Lower leg skin (tissue), 4 donors: ENCODE measurements around the gene GNAT3. TPM values are rescaled to one million over a fixed set of nuclear protein-coding genes. Genes with fewer than 3 reads are reported as not detected.

Experiments used
- DNase-seq, 2 donors: peaks; one replicate each; pipeline ENCODE4 v3.0.0-alpha.2; 2019; ENCODE audit warnings: low spot score in 2 of 2
- H3K4me3 ChIP-seq: fragments of 200-600 bp; sonication (generic); 2 replicates; pipeline ENCODE4 v1.5.1; 2017; ENCODE audit warnings: mild to moderate bottlenecking, low read depth; ENCODE audit not compliant: poor library complexity, severe bottlenecking
- CTCF ChIP-seq, 3 donors: fragments of 450-650 bp; IDR thresholded peaks; one replicate each; pipeline ENCODE4 v1.5.1; 2016; ENCODE audit warnings: antibody characterized with exemption in 3 of 3, mild to moderate bottlenecking in 3 of 3, moderate library complexity in 2 of 3
- POLR2A ChIP-seq, 2 donors: fragments of 450-650 bp; IDR thresholded peaks; one replicate each; pipeline ENCODE4 v1.6.1; 2016 to 2017; ENCODE audit warnings: antibody characterized with exemption in 2 of 2, mild to moderate bottlenecking in 1 of 2, moderate library complexity in 1 of 2
- WGBS, 2 donors: methylation state at CpG; one replicate each; pipeline ENCODE4 v1.1.5; 2018; 5-methylcytosine and 5-hydroxymethylcytosine counted together
- intact Hi-C: fragments of 100-400 bp; cut with DNase I; formaldehyde crosslinking; loops from one replicate; pipeline ENCODE4 v1.15.0; 2023; ENCODE audit warnings: low total_unique reads
- total RNA-seq, 4 donors: library from RNA; depleted of rRNA; stranded (reverse); fragments of >200 nt; gene quantifications; one replicate each; pipeline ENCODE4 v1.1.0, GENCODE V29; 2016

The GNAT3 gene
- total RNA-seq, 4 donors from 2014 or later = not detected

- 92 to 96% methylated on average over 4 of the region's 4 CpGs for WGBS, 2 donors
- intact Hi-C loops = no loop called here
- TF ChIP-seq POLR2A (IDR thresholded peaks at IDR 0.05) (no peak), CTCF (IDR thresholded peaks at IDR 0.05) (no peak)
- no peak overlapping the region for H3K4me3 ChIP-seq
- DNase-seq = no peak
Observed at GRCh38 chr7:80449836-80450235, 62.0 kb downstream of the GNAT3 start.

- DNase-seq = no peak
- H3K4me3 ChIP-seq = no peak overlapping the region
- no peak for TF ChIP-seq POLR2A (IDR thresholded peaks at IDR 0.05)
- TF ChIP-seq CTCF (IDR thresholded peaks at IDR 0.05) = no peak
- WGBS, 2 donors = 88 to 91% methylated on average over 5 of the region's 5 CpGs
- intact Hi-C loops = no loop called here
Observed at GRCh38 chr7:80445351-80445750, 66.5 kb downstream of the GNAT3 start.

GRCh38 chr7:80444811-80445210 lies 67.1 kb downstream of the GNAT3 start:
- intact Hi-C loops = no loop called here
- 73 to 83% methylated on average over 1 of the region's 1 CpG for WGBS, 2 donors
- no peak overlapping the region for H3K4me3 ChIP-seq
- no peak for DNase-seq
- no peak for TF ChIP-seq CTCF (IDR thresholded peaks at IDR 0.05)
- TF ChIP-seq POLR2A (IDR thresholded peaks at IDR 0.05) = no peak

- WGBS, 2 donors = 89 to 92% methylated on average over 3 of the region's 3 CpGs
- TF ChIP-seq CTCF (IDR thresholded peaks at IDR 0.05) = no peak
- DNase-seq = no peak
- H3K4me3 ChIP-seq = no peak overlapping the region
- intact Hi-C loops = no loop called here
Observed at GRCh38 chr7:80443325-80443724, 68.5 kb downstream of the GNAT3 start.

GRCh38 chr7:80440883-80441282 lies 71.0 kb downstream of the GNAT3 start:
- WGBS, 2 donors = 22 to 25% methylated on average over 2 of the region's 2 CpGs
- no peak overlapping the region for H3K4me3 ChIP-seq
- intact Hi-C loops = no loop called here
- DNase-seq = no peak
- TF ChIP-seq CTCF (IDR thresholded peaks at IDR 0.05) = no peak
- TF ChIP-seq POLR2A (IDR thresholded peaks at IDR 0.05) = no peak
